ENCODE data around the gene STYXL2.

STYXL2 gene

DNA sequence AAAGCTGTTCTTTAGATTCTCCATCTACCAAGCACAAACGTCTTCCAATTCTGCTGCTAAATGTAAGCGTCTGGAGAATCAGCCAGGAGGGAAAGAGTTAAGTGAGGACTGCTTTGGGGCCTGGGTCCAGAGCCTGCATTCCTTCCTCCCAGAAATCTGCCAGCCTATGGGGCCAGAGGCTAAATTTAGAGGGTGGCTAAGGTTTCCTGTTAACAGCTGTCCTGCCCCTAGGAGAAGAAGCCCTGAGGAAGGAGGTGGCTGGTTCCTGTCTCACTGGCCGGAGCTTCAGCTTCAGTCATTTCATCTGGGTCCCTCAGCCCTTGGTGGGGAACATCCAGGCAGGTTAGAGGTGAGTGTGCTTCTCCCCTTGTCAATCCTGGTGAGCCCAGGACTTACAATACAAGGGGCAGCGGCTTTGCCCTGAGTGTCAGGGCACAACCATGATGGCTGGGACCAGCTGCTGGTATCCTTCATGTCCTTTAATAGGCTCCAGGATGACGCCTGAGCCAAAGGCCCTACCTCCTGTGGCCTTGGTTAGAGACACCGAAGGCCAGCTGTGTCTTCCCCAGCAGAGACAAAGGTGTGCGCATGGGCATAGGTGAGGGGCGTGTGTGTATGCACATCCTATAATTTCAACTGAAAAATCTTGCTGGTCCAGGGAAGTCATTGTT is at the start of gene STYXL2:
Gene STYXL2 (plus strand): TSS at position 230 of the 671 bp plus-strand sequence. CDS start 775 bp downstream, outside the sequence.
- ChIA-PET POLR2A (ENCODE audit: low non-redundant PET) (no interaction called here), CTCF (interaction anchor here (0.6 kb wide), 1 partner anchor 1391 kb away, joined by 3 read pairs; no protein-coding TSS in a partner anchor)
- DNase-seq (ENCODE audit: low spot score): no peak
- TF ChIP-seq, protein P1, sequence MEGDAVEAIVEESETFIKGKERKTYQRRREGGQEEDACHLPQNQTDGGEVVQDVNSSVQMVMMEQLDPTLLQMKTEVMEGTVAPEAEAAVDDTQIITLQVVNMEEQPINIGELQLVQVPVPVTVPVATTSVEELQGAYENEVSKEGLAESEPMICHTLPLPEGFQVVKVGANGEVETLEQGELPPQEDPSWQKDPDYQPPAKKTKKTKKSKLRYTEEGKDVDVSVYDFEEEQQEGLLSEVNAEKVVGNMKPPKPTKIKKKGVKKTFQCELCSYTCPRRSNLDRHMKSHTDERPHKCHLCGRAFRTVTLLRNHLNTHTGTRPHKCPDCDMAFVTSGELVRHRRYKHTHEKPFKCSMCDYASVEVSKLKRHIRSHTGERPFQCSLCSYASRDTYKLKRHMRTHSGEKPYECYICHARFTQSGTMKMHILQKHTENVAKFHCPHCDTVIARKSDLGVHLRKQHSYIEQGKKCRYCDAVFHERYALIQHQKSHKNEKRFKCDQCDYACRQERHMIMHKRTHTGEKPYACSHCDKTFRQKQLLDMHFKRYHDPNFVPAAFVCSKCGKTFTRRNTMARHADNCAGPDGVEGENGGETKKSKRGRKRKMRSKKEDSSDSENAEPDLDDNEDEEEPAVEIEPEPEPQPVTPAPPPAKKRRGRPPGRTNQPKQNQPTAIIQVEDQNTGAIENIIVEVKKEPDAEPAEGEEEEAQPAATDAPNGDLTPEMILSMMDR (conservative IDR thresholded peaks at IDR 0.05; ENCODE audit: low read depth): no peak
- H3K27ac ChIP-seq: no peak within 1 kb of the TSS

DNA sequence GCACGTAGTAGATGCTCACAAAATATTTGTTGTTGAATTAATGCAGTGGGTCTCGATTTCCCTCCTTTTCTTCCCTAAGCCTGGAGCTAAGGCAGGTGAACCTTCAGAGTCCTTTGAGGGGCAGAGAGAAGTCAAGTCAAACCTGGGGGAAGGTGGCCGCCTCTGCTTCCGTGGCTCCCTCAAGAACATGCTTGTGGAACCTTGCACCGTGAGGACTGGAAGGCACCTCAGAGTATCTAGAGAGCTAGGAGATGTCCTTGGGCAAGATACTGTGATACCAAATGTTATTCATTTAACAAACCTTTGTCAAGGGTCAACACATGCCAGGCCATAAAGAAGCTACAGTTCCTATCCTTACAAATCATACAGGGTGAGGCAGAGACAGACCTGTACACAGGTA is 42.0 kb upstream of the STYXL2 start:
- no peak for DNase-seq (ENCODE audit: low spot score)
- ChIA-PET POLR2A (ENCODE audit: low non-redundant PET) (no interaction called here), CTCF (no interaction called here)
- no peak overlapping the region for H3K27ac ChIP-seq
- TF ChIP-seq, protein P1 (conservative IDR thresholded peaks at IDR 0.05; ENCODE audit: low read depth): no peak

DNA sequence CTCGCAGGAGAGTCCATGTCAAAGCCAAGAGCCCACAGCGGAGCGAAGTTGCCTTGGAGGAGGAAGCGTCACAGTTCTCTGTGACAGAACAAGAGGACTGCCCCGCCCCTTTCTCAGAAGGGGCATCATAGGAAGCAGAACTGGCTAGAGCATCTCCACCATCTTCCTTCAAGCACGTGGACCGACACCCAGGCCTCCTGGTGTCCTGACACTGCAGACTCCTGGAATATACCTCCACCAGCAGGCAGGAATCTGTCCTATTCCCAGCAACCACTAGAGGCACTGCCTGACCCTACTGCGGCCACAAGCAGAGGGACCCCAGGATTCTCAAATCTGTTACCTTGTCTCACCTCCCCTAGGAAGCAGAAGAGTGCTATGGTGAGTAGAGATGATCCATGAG is 41.5 kb upstream of the STYXL2 start:
- TF ChIP-seq, protein P1 (conservative IDR thresholded peaks at IDR 0.05; ENCODE audit: low read depth): no peak
- POLR2A ChIA-PET (ENCODE audit: low non-redundant PET): no interaction called here
- H3K27ac ChIP-seq: no peak overlapping the region
- CTCF ChIA-PET: no interaction called here
- DNase-seq (ENCODE audit: low spot score): peak; percentile 16

DNA sequence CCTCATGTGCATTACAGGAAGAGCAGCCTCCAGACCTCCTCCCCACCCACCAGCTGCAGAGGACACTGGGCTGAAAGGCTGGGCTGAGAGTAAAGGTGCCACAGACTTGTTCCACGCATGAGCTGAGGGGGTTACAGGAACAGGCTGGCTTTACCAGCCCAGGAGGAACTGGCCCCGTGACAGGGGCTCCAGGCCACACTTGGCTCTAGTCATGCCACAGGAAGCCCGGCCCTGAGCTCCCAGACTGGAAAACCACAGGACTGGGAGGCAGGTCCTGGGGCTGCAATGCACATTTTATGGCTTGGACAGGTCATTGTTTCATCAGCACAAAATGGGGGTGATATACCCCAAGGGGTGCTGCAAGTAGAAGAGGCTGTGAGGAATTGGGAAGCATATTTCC is 39.3 kb upstream of the STYXL2 start:
- TF ChIP-seq, protein P1 (conservative IDR thresholded peaks at IDR 0.05; ENCODE audit: low read depth): no peak
- DNase-seq (ENCODE audit: low spot score): no peak
- H3K27ac ChIP-seq: no peak overlapping the region
- ChIA-PET POLR2A (ENCODE audit: low non-redundant PET) (no interaction called here), CTCF (interaction anchor here (0.5 to 9.8 kb wide), 3 partner anchors 11 to 166 kb away, joined by 3 to 119 read pairs (median 5); no protein-coding TSS in a partner anchor)

DNA sequence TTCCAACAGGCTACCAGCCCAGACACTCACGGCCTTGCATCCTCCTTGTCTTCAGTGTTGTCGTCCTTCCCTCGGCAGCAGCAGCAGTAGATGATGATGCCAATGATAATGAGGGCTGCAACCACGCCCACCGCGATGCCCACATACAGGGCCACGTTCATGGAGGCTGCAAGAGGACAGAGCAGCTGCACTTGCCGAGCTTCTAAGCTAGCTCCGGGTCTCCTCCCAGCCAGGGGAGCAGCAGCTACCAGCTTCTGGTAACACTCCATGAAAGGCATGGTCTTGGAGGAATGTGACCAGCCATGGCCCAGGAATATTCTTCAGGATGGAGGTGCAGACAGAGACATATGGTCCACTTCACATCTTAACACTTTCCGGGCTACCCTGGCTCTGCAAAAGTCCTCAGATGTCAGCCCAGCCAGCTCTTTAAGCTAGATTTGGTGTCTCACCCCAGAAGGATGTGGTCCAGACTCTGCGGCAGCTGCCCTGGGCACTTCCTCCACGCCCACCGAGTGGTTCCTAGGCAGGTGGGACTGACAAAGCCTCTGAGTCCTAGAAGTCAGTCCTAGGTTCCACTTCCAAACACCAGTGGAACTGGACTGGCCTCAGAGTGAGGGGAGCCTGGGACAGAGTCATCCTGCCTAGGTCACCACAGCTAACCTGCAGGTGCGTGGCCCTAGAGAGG is 38.8 kb upstream of the STYXL2 start:
- CTCF ChIA-PET: interaction anchor here (0.5 to 9.8 kb wide), 2 partner anchors 145 to 165 kb away, joined by 3 to 119 read pairs; no protein-coding TSS in a partner anchor
- no peak for DNase-seq (ENCODE audit: low spot score)
- POLR2A ChIA-PET (ENCODE audit: low non-redundant PET): no interaction called here
- no peak overlapping the region for H3K27ac ChIP-seq
- TF ChIP-seq, protein P1 (conservative IDR thresholded peaks at IDR 0.05; ENCODE audit: low read depth): no peak

DNA sequence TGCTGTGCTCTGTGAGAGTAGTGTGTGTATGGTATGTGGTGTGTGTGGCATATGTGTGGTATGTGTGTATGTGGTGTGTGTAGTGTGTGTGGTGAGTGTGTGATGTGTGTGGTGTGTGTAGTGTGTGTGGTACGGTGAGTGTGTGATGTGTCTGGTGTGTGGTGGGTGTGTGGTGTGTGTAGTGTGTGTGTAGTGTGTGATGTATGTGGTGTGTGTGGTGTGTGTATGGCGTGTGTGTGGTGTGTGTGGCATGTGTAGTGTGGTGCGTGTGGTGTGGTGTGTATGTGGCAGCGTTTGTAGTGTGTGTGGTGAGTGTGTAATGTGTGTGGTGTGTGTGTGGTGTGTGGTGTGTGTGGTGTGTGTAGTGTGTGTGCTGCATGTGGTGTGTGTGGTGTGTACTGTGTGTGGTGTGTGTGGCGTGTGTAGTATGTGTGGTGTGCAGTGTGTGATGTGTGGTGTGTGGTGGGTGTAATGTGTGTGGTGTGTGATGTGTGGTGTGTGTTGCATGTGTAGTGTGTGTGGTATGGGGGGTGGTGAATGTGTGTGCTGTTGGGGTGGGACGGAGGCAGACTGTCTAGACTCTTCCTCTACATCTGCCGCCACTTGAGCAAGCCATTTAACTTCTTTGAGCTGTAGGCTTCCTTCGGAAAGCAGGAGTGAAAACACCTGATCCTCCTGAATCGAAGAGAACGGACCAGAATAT is 37.2 kb upstream of the STYXL2 start:
- CTCF ChIA-PET: interaction anchor here (0.6 to 9.8 kb wide), 6 partner anchors 9 to 184 kb away, joined by 3 to 119 read pairs (median 3); partner anchors contain the start of gene TADA1
- TF ChIP-seq, protein P1 (conservative IDR thresholded peaks at IDR 0.05; ENCODE audit: low read depth): no peak
- no peak for DNase-seq (ENCODE audit: low spot score)
- H3K27ac ChIP-seq: no peak overlapping the region
- POLR2A ChIA-PET (ENCODE audit: low non-redundant PET): no interaction called here

Data from RWPE1 (cell line).